ENCODE results near the gene GRAMD2B.

The GRAMD2B gene

DNA sequence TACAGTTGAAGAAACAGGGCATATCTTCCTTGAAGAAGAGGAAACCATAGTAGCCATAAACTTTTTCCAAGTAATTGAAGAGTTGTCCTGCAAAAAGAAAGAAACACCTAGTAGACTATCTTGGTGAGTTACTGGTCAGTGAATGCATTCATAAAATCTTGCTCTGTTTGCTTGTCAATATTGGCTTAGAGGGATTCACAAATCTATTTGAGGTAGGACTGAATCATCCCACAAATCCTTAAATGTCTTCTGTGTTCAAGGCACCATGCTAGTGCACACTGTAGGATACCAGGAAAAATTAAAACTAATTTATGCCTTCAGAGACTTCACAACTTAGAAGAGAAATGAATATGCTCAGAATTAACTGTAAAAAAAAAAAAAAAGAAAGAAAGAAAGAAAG, 57.6 kb downstream of the GRAMD2B start:
- no peak for DNase-seq (ENCODE audit: low spot score)

DNA sequence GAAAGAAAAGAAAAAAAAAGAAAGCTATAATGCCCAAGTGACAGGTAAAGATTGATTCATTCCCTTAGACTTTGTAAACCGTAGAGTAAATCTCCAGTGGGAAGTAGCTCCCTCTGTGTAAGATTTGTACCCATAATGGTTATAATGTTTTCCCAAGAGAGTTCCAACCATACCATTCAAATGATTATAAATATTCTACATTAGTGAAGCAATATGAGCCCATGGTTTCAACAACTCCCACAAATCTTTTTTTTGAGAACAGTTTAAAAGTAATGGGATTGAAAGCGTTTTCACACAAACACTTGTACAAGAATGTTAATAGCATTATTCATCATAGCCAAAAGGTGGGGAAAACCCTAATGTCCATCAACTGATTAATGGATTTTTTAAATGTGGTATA, 58.0 kb downstream of the GRAMD2B start:
- no peak for DNase-seq (ENCODE audit: low spot score)

- DNase-seq (ENCODE audit: low spot score) = no peak
Measured at GRCh38 chr5:126482591-126482990, 59.4 kb downstream of the GRAMD2B start.

GRCh38 chr5:126483156-126483555, 59.9 kb downstream of the GRAMD2B start:
- no peak for DNase-seq (ENCODE audit: low spot score)

DNA sequence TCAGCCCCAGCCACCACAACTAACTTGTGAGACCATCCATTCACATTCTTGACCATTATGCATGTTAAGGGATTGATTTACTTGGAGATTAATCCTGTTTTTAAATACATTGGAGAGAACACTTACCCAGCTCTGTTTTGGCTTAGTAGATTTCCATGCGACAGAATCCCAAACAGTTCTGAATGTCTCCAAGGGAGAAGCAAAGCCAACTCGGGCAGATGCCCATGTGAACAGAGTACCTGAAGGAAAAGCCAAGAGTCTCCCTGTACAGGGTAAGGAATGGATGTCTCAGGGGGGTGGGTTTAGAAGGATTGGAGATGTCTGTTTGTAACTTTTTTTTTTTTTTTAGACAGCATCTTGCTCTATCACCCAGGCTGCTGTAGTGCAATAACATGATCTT, 61.0 kb downstream of the GRAMD2B start:
- no peak for DNase-seq (ENCODE audit: low spot score)

DNA sequence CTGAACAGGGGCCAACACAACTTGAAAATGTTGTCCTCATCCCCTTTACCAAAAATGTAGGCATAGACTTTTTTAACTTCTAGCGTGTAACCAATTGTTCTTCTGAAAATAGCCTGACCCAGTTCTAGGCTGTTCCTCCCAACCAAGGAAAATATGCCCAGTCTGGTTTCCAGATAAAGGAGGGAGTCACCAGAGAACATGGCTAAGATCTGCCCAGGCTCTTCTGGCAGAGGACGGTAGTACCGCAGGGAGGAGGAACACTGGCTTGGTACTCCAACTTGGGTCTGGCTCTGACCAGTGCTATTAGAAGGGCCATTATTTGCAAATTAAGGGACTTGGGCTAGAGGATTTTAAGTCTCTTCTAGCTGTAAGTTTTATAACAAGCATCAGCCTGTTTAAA, 63.1 kb downstream of the GRAMD2B start:
- no peak for DNase-seq (ENCODE audit: low spot score)

DNA sequence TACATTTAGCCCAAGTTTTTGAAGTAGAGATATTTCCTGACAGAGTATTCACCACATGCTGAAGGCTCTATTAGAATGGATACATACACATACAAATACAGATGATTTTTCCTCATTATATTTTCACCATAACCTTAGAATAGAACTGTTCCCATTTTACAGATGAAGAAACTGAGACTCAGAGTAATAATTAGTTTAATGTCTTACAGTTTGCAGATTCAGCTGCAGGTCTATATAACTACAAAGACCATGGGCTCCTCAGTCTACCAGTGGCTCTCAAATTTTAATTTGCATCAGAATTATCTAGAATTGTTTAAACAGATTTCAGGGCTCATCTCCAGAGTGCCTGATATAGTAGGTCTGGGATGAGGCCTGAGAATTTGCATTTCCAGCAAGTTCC, 64.4 kb downstream of the GRAMD2B start:
- DNase-seq (ENCODE audit: low spot score) = no peak

GRCh38 chr5:126488443-126489065, 65.3 kb downstream of the GRAMD2B start:
- no peak for DNase-seq (ENCODE audit: low spot score)

DNA sequence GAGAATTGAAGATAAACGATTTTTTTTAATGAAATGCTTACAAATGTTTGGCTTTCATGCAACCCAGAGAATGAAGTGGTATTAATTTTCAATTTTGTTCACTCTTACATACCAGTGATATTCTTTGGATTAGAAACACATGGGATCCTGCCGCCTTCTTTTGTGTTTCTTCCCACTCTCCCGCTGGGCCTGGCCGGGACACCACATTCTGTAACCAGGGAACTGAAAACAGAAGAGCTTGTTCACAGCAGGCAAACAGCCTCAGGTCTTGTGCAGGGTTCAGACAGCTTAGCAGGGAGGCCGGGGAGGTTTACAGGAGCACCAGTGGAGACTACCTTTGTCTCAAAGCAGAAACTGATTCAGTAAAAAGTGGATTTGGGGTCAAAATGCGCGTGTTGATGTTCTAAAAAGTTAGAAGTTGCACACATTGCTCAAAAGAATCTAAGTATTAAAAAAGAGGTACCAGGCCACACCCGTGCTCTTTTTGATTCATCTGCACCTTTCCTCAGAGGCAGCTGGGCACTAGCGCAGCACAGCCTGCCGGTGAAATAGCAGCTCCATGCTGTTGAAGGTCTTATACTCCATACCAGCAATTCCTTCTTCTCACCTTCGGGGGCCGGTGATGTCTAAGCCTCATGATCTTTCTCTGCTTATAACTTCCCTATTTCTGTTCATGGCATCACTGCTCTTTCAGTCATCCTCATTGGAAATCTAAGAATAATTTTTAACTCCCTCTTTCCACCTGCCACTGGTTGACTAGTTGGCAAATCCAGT, 67.1 kb downstream of the GRAMD2B start:
- peak; percentile 72 for DNase-seq (ENCODE audit: low spot score)

DNA sequence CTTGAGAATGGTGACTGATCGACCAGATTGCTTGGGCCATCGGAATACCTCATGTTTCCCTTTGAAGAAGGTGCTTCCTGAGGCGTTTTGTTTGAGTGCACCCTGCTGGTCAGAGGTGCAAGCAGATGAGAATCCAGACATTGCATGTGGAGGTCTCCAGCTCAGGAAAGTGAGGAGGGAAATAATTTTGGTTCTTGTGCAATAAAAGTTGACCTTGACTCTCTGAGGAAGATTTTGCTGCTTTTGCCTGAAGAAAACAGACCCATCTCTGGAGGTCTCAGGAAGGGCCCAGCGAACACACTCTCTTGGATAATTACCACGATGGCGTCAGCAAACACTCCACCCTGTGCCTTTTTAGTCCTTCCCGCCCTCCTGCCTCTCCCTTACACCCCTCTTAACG, 69.7 kb downstream of the GRAMD2B start:
- DNase-seq (ENCODE audit: low spot score) = no peak

- DNase-seq (ENCODE audit: low spot score) = no peak
Measured at GRCh38 chr5:126494393-126494792, 71.2 kb downstream of the GRAMD2B start.

DNA sequence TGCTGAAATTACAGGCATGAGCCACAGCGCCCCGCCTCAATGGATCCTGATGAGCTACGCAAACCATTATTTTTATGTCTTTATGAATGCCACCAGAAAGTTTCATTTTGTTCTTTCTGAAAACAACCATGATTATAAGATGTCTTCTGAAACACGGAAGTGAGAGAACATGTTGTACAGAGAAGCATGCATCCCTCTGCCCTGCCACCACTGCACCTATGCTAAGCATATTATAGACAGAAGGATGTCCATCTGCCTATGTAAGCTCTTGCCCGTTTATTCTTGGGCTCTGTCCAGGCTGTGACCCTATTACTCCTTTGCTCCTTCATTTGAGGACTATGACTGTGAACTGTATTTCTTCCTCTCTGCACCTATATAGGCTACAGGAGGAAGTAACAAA, 74.3 kb downstream of the GRAMD2B start:
- no peak for DNase-seq (ENCODE audit: low spot score)

GRCh38 chr5:126499278-126499677, 76.1 kb downstream of the GRAMD2B start:
- no peak for DNase-seq (ENCODE audit: low spot score)

GRCh38 chr5:126499853-126500342, 76.7 kb downstream of the GRAMD2B start:
- DNase-seq (ENCODE audit: low spot score) = no peak

DNA sequence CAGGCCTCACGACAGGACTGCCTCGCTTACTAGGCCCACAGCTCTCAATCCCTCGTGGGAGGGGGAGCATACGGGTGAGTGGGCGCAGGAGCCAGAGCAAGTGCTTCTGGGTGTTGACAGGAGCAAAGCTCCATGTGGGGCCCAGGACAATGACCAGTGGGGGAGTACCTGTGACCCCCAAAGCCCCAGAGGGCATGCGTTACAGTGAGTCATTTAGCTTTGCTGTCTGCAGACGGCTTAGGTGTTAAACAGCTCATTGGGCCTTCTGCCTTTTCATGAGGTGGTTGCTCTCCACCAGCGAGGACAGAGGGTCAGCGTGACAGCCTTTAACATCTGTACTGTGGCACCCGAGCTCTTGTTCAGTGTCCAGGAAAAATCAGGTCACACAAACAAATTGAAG, 78.2 kb downstream of the GRAMD2B start:
- no peak for DNase-seq (ENCODE audit: low spot score)

DNA sequence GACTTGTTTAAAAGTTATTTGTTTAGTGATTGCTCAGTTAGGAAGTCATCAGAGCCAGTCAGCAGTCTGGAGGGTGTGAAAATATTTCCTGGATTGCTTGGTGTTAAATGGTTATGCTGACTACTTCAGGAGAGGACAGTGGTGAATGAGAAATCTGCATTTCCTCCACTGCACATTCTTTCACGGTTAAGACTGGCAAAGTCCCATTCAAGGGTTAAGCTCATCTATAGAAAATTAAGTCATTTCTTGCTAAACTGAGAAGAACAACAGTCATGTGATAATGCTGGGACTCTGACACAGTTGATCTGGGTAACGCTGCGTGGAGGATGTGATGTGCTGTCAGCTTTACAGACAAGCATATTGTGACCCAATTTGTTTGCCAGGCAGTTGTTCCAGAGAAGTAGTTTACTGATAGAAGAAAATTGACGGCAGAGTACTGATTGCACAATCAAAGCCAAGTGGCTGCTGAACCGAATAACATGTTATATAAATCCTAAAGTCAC, 80.4 kb downstream of the GRAMD2B start:
- no peak for DNase-seq (ENCODE audit: low spot score)

GRCh38 chr5:126506079-126506478, 82.9 kb downstream of the GRAMD2B start:
- DNase-seq (ENCODE audit: low spot score) = no peak

DNA sequence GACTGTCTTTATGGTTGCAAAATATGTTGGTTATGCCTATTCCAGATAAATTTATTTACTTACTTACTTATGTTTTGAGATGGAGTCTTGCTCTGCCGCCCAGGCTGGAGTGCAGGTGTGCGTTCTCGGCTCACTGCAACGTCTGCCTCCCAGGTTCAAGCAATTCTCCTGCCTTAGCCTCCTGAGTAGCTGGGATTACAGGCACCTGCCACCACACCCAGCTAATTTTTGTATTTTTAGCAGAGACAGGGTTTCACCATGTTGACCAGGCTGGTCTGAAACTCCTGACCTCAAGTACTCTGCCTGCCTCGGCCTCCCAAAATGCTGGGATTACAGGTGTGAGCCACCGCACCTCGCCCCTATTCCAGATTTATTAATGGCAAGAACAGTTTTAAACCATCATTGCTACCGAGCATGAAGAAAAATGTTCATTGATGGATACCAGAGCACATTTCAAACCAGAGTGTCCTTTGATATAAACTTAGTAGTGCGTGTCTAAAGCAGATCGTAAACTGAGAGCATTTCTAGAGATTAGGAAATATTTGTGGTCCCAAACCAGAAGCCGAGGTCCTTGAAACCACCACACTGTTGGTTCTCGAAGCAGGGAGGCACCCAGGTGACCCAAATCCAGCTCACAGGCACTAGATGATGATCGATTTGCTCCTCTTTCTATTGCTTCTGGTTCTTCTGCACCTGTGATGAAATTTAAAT, 85.2 kb downstream of the GRAMD2B start:
- no peak for DNase-seq (ENCODE audit: low spot score)

- no peak for DNase-seq (ENCODE audit: low spot score)
Measured at GRCh38 chr5:126508962-126509279, 85.7 kb downstream of the GRAMD2B start.

GRCh38 chr5:126509339-126509738, 86.1 kb downstream of the GRAMD2B start:
- DNase-seq (ENCODE audit: low spot score) = no peak

DNA sequence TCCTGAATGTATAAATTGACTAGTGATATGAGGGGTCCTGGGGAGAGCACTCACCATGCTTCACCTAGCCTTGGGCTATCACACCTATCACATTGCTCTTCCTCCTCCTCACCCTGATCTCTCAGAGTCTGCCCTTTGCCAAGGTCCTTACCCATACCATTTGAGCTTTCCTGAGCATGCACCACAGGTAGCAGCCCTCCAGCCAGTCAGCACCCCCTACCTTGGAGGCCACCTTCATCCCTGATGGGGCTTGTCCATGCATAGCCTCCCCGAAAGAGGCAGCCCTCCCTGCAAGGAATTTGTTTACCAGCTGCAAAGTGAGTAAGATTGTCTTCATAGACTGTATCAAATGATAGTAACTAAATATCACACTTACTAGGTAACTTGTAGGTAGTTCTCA, 88.8 kb downstream of the GRAMD2B start:
- no peak for DNase-seq (ENCODE audit: low spot score)

DNA sequence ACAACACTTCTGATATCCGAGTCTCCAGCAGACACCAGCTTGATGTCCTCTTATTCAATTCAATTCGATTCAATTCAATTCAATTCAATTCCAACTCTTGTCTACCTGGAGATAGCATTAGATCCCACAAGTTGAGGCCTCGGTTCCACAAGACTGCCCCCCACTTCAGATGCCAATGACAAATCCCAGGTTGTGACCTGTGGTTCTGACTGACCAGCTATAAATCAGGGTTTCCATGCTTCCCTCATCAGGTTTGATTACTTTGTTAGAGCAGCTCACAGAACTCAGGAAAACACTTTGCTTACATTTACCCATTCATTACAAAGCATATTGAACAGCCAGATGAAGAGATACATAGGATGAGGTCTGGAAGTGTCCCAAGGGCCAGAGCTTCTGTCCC, 89.2 kb downstream of the GRAMD2B start:
- no peak for DNase-seq (ENCODE audit: low spot score)

GRCh38 chr5:126513302-126513701, 90.1 kb downstream of the GRAMD2B start:
- no peak for DNase-seq (ENCODE audit: low spot score)

All from ecto neural progenitor cell (in vitro differentiated cells).